ENCODE results near the gene IL4R. TPM values are rescaled to one million over a fixed set of nuclear protein-coding genes. Genes with fewer than 3 reads are reported as not detected.
"Not testable (repeated sequence)": the region's sequence is repeated elsewhere in the genome, so short reads cannot be mapped to it uniquely, and the experiment has no call there.

Gene IL4R
- total RNA-seq, 1 donor from 2014 or later, result 62.8 TPM

- DNase-seq (ENCODE audit: low spot score), result peak; percentile 42
- intact Hi-C loops (cut with DNase I), result no loop called here
- ATAC-seq, result no peak
These were observed 10.2 kb downstream of the IL4R start for GRCh38 chr16:27323781-27324561.

- intact Hi-C loops (cut with DNase I), result no loop called here
- ATAC-seq (no peak), DNase-seq (ENCODE audit: low spot score) (no peak)
These were observed 11.1 kb downstream of the IL4R start for GRCh38 chr16:27324851-27325301.

- ATAC-seq (no peak), DNase-seq (ENCODE audit: low spot score) (no peak)
- intact Hi-C loops (cut with DNase I), result no loop called here
These were observed 12.0 kb downstream of the IL4R start for GRCh38 chr16:27325736-27326135.

GRCh38 chr16:27326251-27326650, 12.5 kb downstream of the IL4R start:
- intact Hi-C loops (cut with DNase I), result no loop called here
- no peak for DNase-seq (ENCODE audit: low spot score)
- no peak for ATAC-seq

- DNase-seq (ENCODE audit: low spot score) (peak; percentile 81), ATAC-seq (peak; percentile 88)
- intact Hi-C loops (cut with DNase I), result no loop called here
These were observed 13.2 kb downstream of the IL4R start for GRCh38 chr16:27326738-27327585.

GRCh38 chr16:27327586-27327915, 13.8 kb downstream of the IL4R start:
- no peak for ATAC-seq
- no peak for DNase-seq (ENCODE audit: low spot score)
- intact Hi-C loops (cut with DNase I), result no loop called here

- ATAC-seq, result no peak
- intact Hi-C loops (cut with DNase I), result no loop called here
- DNase-seq (ENCODE audit: low spot score), result no peak
These were observed 15.2 kb downstream of the IL4R start for GRCh38 chr16:27328937-27329336.

- ATAC-seq; DNase-seq (ENCODE audit: low spot score); intact Hi-C loops (cut with DNase I): not testable (repeated sequence)
These were observed 15.8 kb downstream of the IL4R start for GRCh38 chr16:27329376-27330079.

GRCh38 chr16:27330542-27330941, 16.8 kb downstream of the IL4R start:
- peak; percentile 83 for ATAC-seq
- DNase-seq (ENCODE audit: low spot score), result no peak
- intact Hi-C loops (cut with DNase I), result no loop called here

GRCh38 chr16:27332105-27332504, 18.3 kb downstream of the IL4R start:
- ATAC-seq (no peak), DNase-seq (ENCODE audit: low spot score) (no peak)
- intact Hi-C loops (cut with DNase I), result no loop called here

GRCh38 chr16:27333104-27333503, 19.3 kb downstream of the IL4R start:
- ATAC-seq, result no peak
- intact Hi-C loops (cut with DNase I), result no loop called here
- no peak for DNase-seq (ENCODE audit: low spot score)

GRCh38 chr16:27333549-27333948, 19.8 kb downstream of the IL4R start:
- DNase-seq (ENCODE audit: low spot score) (no peak), ATAC-seq (no peak)
- intact Hi-C loops (cut with DNase I), result no loop called here

- DNase-seq (ENCODE audit: low spot score) (no peak), ATAC-seq (no peak)
- intact Hi-C loops (cut with DNase I), result no loop called here
These were observed 20.5 kb downstream of the IL4R start for GRCh38 chr16:27334192-27334764.

GRCh38 chr16:27334838-27335237, 21.1 kb downstream of the IL4R start:
- ATAC-seq (no peak), DNase-seq (ENCODE audit: low spot score) (no peak)
- intact Hi-C loops (cut with DNase I), result no loop called here

- intact Hi-C loops (cut with DNase I), result no loop called here
- ATAC-seq (no peak), DNase-seq (ENCODE audit: low spot score) (no peak)
These were observed 21.7 kb downstream of the IL4R start for GRCh38 chr16:27335349-27336053.

GRCh38 chr16:27337024-27337423, 23.2 kb downstream of the IL4R start:
- no peak for DNase-seq (ENCODE audit: low spot score)
- intact Hi-C loops (cut with DNase I), result no loop called here
- ATAC-seq, result no peak

- intact Hi-C loops (cut with DNase I), result no loop called here
- no peak for DNase-seq (ENCODE audit: low spot score)
- no peak for ATAC-seq
These were observed 25.4 kb downstream of the IL4R start for GRCh38 chr16:27339180-27339579.

GRCh38 chr16:27340654-27341053, 26.9 kb downstream of the IL4R start:
- DNase-seq (ENCODE audit: low spot score) (no peak), ATAC-seq (no peak)
- intact Hi-C loops (cut with DNase I), result no loop called here

- ATAC-seq, result no peak
- DNase-seq (ENCODE audit: low spot score), result no peak
- intact Hi-C loops (cut with DNase I), result no loop called here
These were observed 27.8 kb downstream of the IL4R start for GRCh38 chr16:27341549-27341948.

All from sciatic nerve (tissue), 2 donors.